Osteocyte (in vitro differentiated cells): ENCODE data around the gene ARID3A. TPM values are rescaled to one million over a fixed set of nuclear protein-coding genes. Genes with fewer than 3 reads are reported as not detected.
"Not testable (repeated sequence)": the region's sequence is repeated elsewhere in the genome, so short reads cannot be mapped to it uniquely, and the experiment has no call there.

ENCODE experiments used
- DNase-seq: peaks from one replicate; pipeline ENCODE4 v3.0.0; 2021; ENCODE audit warnings: mixed read lengths; ENCODE audit not compliant: unreplicated experiment; ENCODE audit errors: extremely low spot score
- H3K27ac Mint-ChIP-seq: one replicate; pipeline ENCODE4 v1.8.0; 2021; ENCODE audit warnings: mild to moderate bottlenecking, mixed read lengths; ENCODE audit not compliant: unreplicated experiment
- H3K27me3 Mint-ChIP-seq: one replicate; pipeline ENCODE4 v1.8.0; 2021; ENCODE audit warnings: mixed read lengths; ENCODE audit not compliant: unreplicated experiment
- H3K36me3 Mint-ChIP-seq: one replicate; pipeline ENCODE4 v1.8.0; 2021; ENCODE audit warnings: mixed read lengths; ENCODE audit not compliant: unreplicated experiment
- H3K4me1 Mint-ChIP-seq: one replicate; pipeline ENCODE4 v1.8.0; 2021; ENCODE audit warnings: mixed read lengths; ENCODE audit not compliant: unreplicated experiment
- H3K4me3 Mint-ChIP-seq: one replicate; pipeline ENCODE4 v1.8.0; 2021; ENCODE audit warnings: mild to moderate bottlenecking, moderate library complexity, mixed read lengths; ENCODE audit not compliant: unreplicated experiment
- H3K9me3 Mint-ChIP-seq: one replicate; pipeline ENCODE4 v1.8.0; 2021; ENCODE audit warnings: mixed read lengths; ENCODE audit not compliant: unreplicated experiment
- CTCF ChIP-seq: fragments of 200-600 bp; sonication (generic); IDR thresholded peaks from 2 replicates; pipeline ENCODE4 v1.5.0; 2021; ENCODE audit warnings: antibody characterized with exemption, mild to moderate bottlenecking, moderate library complexity
- total RNA-seq: library from RNA; stranded (reverse); gene quantifications from 2 replicates; pipeline ENCODE4 v1.2.1, GENCODE V29; 2021

The ARID3A gene
- total RNA-seq, 1 donor from 2014 or later = 16.8 TPM

- H3K27ac Mint-ChIP-seq = no peak overlapping the region
- H3K27me3 Mint-ChIP-seq = no peaks in the 10 kb centered on the region
- no peaks in the 10 kb centered on the region for H3K9me3 Mint-ChIP-seq
- no peak overlapping the region for H3K4me3 Mint-ChIP-seq
- DNase-seq = no peak
- peaks cover 28% of the 10 kb centered on the region for H3K4me1 Mint-ChIP-seq
- TF ChIP-seq CTCF = no peak
- H3K36me3 Mint-ChIP-seq = no peaks in the 10 kb centered on the region
Observed at GRCh38 chr19:954672-955494, 29.0 kb downstream of the ARID3A start.

- Mint-ChIP-seq H3K4me3 (no peak overlapping the region), H3K27ac (no peak overlapping the region)
Observed at GRCh38 chr19:955803-956765, 30.2 kb downstream of the ARID3A start.

GRCh38 chr19:956766-957440 is 31.1 kb downstream of the ARID3A start:
- DNase-seq = no peak
- no peaks in the 10 kb centered on the region for H3K27me3 Mint-ChIP-seq
- H3K4me1 Mint-ChIP-seq = peaks cover 18% of the 10 kb centered on the region
- no peak overlapping the region for H3K4me3 Mint-ChIP-seq
- no peaks in the 10 kb centered on the region for H3K36me3 Mint-ChIP-seq
- H3K27ac Mint-ChIP-seq = no peak overlapping the region
- H3K9me3 Mint-ChIP-seq = no peaks in the 10 kb centered on the region
- no peak for TF ChIP-seq CTCF

More at GRCh38 chr19:955803-956765, 30.2 kb downstream of the ARID3A start:
- Mint-ChIP-seq H3K4me1 (peaks cover 24% of the 10 kb centered on the region), H3K9me3 (no peaks in the 10 kb centered on the region), H3K36me3 (no peaks in the 10 kb centered on the region), H3K27me3 (no peaks in the 10 kb centered on the region)
- DNase-seq = no peak
- no peak for TF ChIP-seq CTCF

- H3K27ac Mint-ChIP-seq, H3K9me3 Mint-ChIP-seq, H3K27me3 Mint-ChIP-seq, H3K36me3 Mint-ChIP-seq, DNase-seq, H3K4me3 Mint-ChIP-seq: not testable (repeated sequence)
- H3K4me1 Mint-ChIP-seq = peaks cover 18% of the 10 kb centered on the region
Observed at GRCh38 chr19:957578-957977, 31.7 kb downstream of the ARID3A start.

GRCh38 chr19:958967-959855 is 33.4 kb downstream of the ARID3A start:
- Mint-ChIP-seq H3K4me1 (peaks cover 20% of the 10 kb centered on the region), H3K27me3 (no peaks in the 10 kb centered on the region), H3K36me3 (peaks cover 2% of the 10 kb centered on the region), H3K4me3 (no peak overlapping the region), H3K27ac (no peak overlapping the region), H3K9me3 (no peaks in the 10 kb centered on the region)
- no peak for TF ChIP-seq CTCF
- DNase-seq = no peak
